Esophagus squamous epithelium (tissue), 5 donors: ENCODE results near the gene MEIOSIN. TPM values are rescaled to one million over a fixed set of nuclear protein-coding genes. Genes with fewer than 3 reads are reported as not detected.
A peak's percentile ranks its signal among the peaks of the same experiment; 100 is the strongest.

Source experiments
- DNase-seq: peaks from one replicate; lab custom pipeline; 2025; lab: John Stamatoyannopoulos, UW
- H3K27ac ChIP-seq, 4 donors: fragments of 200-600 bp; sonication (generic); one replicate each; pipeline ENCODE4 v1.5.1; 2016 to 2019; ENCODE audit warnings: mild to moderate bottlenecking in 1 of 4
- H3K27me3 ChIP-seq, 4 donors: fragments of 200-600 bp; sonication (generic); 1 replicate in 3 of 4; 2 replicates in 1 of 4; pipeline versions ENCODE4 v1.5.1 to v1.6.0; 2017 to 2021; ENCODE audit warnings: antibody characterized with exemption in 1 of 4
- H3K36me3 ChIP-seq, 3 donors: fragments of 200-600 bp; sonication (generic); one replicate each; pipeline ENCODE4 v1.5.1; 2016 to 2019
- H3K4me1 ChIP-seq, 3 donors: fragments of 200-600 bp; sonication (generic); one replicate each; pipeline ENCODE4 v1.5.1; 2017 to 2019
- H3K4me3 ChIP-seq, 4 donors: fragments of 200-600 bp; sonication (generic); 1 replicate in 3 of 4; 2 replicates in 1 of 4; pipeline ENCODE4 v1.5.1; 2016 to 2019; ENCODE audit warnings: mild to moderate bottlenecking in 2 of 4, moderate library complexity in 1 of 4
- H3K9me3 ChIP-seq, 3 donors: fragments of 200-600 bp; sonication (generic); one replicate each; pipeline ENCODE4 v1.5.1; 2016 to 2019
- POLR2A ChIP-seq, 4 donors: fragments of 450-650 bp; IDR thresholded peaks; one replicate each; pipeline ENCODE4 v1.6.1; 2017; ENCODE audit warnings: antibody characterized with exemption in 4 of 4, mild to moderate bottlenecking in 4 of 4, moderate library complexity in 3 of 4
- WGBS, 2 donors: methylation state at CpG; one replicate each; pipeline ENCODE4 v1.1.5; 2018; 5-methylcytosine and 5-hydroxymethylcytosine counted together
- intact Hi-C: fragments of 100-400 bp; cut with DNase I; formaldehyde crosslinking; loops from one replicate; pipeline ENCODE4 v1.15.0; 2022
- total RNA-seq, 4 donors: library from RNA; depleted of rRNA; stranded (reverse); fragments of >200 nt; gene quantifications; one replicate each; pipeline ENCODE4 v1.1.0, GENCODE V29; 2016
- TF ChIP-seq, protein P1 (sequence below), 6 experiments: fragments of 450-650 bp in 4 of 6; fragments of 200-600 bp in 2 of 6; sonication (generic) in 2 of 6; IDR thresholded peaks; one replicate each; pipeline ENCODE4 v1.5.1; 2016 to 2019; ENCODE audit warnings: antibody characterized with exemption in 6 of 6, mild to moderate bottlenecking in 4 of 6, moderate library complexity in 4 of 6
- donor health status: DM: yes; HTN: yes; CAD: no.

The MEIOSIN gene
- total RNA-seq, 4 donors from 2014 or later = not detected

DNA sequence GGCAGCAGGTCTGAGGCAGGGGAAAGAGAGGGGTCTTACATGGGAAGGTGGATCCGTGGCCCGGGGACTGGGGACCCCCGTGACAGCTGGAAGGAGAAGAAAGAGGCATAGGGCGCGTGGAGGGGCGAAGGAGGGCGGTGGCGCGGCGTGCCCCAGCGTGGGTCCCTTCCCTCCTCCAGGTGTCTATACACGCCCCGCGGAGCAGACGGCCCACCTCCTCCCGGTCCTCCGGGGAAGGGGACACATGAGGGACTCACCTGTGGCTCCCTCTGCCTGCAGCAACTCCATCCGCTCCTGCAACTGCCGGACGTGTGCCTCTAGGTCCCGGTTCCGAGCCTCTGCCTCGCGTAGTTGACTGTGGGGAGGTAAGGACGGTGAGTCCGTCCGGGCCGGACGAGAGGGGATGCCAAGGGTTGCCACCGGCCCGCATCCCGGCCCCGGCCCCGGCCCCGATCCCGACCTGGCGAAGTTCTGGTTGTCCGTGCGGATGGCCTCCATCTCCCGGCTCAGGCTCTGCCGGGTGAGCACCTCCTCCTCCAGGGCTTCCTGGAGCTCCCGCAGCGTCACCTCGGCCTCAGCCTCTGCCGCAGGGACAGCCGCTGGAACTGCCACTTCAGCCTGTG lies 38.2 kb downstream of the MEIOSIN start:
- WGBS, 2 donors = 68 to 70% methylated on average over 15 to 21 of the region's 46 CpGs
- TF ChIP-seq, protein P1, sequence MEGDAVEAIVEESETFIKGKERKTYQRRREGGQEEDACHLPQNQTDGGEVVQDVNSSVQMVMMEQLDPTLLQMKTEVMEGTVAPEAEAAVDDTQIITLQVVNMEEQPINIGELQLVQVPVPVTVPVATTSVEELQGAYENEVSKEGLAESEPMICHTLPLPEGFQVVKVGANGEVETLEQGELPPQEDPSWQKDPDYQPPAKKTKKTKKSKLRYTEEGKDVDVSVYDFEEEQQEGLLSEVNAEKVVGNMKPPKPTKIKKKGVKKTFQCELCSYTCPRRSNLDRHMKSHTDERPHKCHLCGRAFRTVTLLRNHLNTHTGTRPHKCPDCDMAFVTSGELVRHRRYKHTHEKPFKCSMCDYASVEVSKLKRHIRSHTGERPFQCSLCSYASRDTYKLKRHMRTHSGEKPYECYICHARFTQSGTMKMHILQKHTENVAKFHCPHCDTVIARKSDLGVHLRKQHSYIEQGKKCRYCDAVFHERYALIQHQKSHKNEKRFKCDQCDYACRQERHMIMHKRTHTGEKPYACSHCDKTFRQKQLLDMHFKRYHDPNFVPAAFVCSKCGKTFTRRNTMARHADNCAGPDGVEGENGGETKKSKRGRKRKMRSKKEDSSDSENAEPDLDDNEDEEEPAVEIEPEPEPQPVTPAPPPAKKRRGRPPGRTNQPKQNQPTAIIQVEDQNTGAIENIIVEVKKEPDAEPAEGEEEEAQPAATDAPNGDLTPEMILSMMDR (IDR thresholded peaks at IDR 0.05) = no peak
- no peak for TF ChIP-seq POLR2A (IDR thresholded peaks at IDR 0.05)
- DNase-seq = no peak
- H3K9me3 ChIP-seq = no peaks in the 10 kb centered on the region
- H3K4me3 ChIP-seq = peak overlapping the region in 2 of 4 donors; percentile 76 to 79
- H3K4me1 ChIP-seq = peaks cover 17 to 38% (median 17%) of the 10 kb centered on the region in 3 donors
- intact Hi-C loops = no loop called here
- H3K27ac ChIP-seq = peak overlapping the region; percentile 84 to 98 (median 96)
- peaks cover 0 to 31% (median 5%) of the 10 kb centered on the region in 3 donors for H3K36me3 ChIP-seq
- peaks cover 0 to 7% (median 0%) of the 10 kb centered on the region in 4 donors for H3K27me3 ChIP-seq

DNA sequence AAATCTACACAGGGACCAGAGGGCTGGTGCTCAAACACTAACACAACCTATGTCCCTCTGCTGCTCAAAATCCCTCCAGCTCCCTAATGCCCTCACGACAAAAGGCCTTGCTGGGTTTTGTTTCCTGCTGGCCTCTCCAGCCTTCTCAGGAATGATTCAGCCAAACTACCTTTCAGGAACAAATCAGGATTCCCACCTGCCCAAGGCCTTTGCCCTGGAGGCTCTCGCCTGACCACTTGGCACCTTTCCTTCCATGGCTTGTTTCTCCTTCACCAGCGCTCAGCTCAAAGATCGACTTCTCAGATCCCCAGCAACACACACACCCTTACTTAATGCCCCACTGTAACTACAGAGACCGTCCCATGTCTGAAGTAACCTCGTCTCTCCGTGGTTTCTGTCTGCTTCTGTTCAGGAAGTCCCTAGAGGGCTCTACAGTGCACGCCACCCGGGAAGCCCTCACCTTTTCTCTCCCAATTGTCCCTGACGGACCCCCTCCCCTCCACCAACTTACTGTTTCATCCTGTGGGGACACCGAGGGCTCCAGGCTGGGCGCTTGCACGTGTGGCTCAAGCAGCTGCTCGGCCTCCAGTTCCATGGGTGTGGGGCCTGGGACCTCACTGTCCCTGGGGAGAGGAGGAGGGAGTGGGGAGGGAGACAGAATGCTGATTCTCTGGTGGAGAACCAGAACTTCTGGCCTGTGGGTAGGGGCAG lies 39.0 kb downstream of the MEIOSIN start:
- intact Hi-C loops = no loop called here
- no peak for TF ChIP-seq POLR2A (IDR thresholded peaks at IDR 0.05)
- TF ChIP-seq, protein P1 (IDR thresholded peaks at IDR 0.05) = no peak
- Histone ChIP-seq H3K36me3 (peaks cover 8 to 39% (median 10%) of the 10 kb centered on the region in 3 donors), H3K27ac (peak overlapping the region in 2 of 4 donors; percentile 96 to 98), H3K9me3 (no peaks in the 10 kb centered on the region), H3K27me3 (peaks cover 0 to 2% (median 0%) of the 10 kb centered on the region in 4 donors), H3K4me3 (no peak overlapping the region), H3K4me1 (peaks cover 8 to 30% (median 9%) of the 10 kb centered on the region in 3 donors)
- DNase-seq = no peak
- WGBS, 2 donors = 69 to 75% methylated on average over 10 of the region's 14 CpGs

DNA sequence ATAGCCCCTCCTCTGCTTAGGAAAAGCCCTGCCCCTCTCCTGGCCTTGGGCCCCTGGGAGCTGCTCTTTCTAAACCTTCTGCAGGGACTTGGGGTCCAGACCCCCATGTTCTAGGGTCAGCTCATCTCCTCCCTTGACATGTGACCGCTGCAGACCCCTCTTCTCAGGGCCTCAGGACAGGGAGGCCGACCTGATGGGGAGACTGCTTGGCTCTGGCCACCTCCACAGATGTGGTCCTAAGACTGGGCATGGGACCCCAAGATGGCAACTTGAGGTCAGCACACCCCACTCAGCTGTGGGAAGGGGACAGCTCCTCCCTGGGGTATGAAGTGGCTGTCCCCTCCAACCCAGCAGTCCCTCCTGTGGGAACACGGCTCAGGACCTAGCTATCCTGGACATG lies 39.7 kb downstream of the MEIOSIN start:
- DNase-seq = no peak
- Histone ChIP-seq H3K27ac (no peak overlapping the region), H3K4me3 (no peak overlapping the region), H3K36me3 (peaks cover 14 to 46% (median 15%) of the 10 kb centered on the region in 3 donors), H3K27me3 (peaks cover 0 to under 1% (median 0%) of the 10 kb centered on the region in 4 donors), H3K9me3 (no peaks in the 10 kb centered on the region), H3K4me1 (peaks cover 5 to 23% (median 9%) of the 10 kb centered on the region in 3 donors)
- 80% methylated on average over 1 of the region's 3 CpGs; no CpG with 5 or more reads in 1 of the 2 donors for WGBS, 2 donors
- TF ChIP-seq, protein P1 (IDR thresholded peaks at IDR 0.05) = no peak
- TF ChIP-seq POLR2A (IDR thresholded peaks at IDR 0.05) = no peak
- intact Hi-C loops = no loop called here

DNA sequence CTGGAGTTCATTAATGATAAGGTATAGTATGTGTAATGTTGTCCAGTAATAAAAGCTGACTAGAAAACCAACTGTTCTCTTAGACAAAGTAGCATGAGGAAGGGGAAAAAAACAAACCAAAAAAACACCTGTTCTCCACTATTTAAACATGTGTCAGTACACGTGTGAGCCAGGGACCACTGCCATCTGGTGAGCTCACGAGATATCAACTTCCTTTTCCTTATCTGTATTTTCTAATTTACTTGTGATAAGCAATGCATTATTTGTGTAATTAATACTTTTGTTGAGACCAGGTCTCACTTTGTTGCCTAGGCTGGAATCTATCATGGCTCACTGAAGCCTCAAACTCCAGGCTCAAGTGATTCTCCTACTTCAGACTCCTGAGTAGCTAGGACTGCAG lies 40.1 kb downstream of the MEIOSIN start:
- TF ChIP-seq, protein P1 (IDR thresholded peaks at IDR 0.05) = no peak
- TF ChIP-seq POLR2A (IDR thresholded peaks at IDR 0.05) = no peak
- Histone ChIP-seq H3K27ac (no peak overlapping the region), H3K9me3 (no peaks in the 10 kb centered on the region), H3K4me1 (peaks cover 5 to 25% (median 10%) of the 10 kb centered on the region in 3 donors), H3K36me3 (peaks cover 14 to 50% (median 15%) of the 10 kb centered on the region in 3 donors), H3K4me3 (no peak overlapping the region), H3K27me3 (no peaks in the 10 kb centered on the region)
- intact Hi-C loops = no loop called here
- 34 to 40% methylated on average over 2 of the region's 2 CpGs for WGBS, 2 donors
- DNase-seq = no peak

DNA sequence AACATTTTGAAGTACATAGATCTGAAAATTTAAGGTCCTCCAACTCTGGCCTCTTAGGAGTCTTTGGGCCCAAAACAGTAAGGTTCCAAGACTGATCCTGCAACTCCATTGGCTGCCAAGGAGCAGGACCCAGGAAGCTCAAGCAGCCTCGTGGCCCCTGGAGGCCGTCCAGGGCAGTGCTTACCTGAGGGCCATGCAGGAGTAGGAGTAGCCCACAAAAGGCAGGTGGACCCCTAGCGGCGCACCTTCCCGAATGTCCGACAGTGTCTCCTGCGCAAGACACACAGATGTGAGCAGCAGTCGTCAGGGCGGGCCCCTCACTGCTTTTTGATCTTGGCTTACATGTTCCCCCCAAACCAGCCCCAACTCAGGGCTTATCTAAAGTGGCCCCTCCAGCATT lies 41.5 kb downstream of the MEIOSIN start:
- intact Hi-C loops = no loop called here
- WGBS, 2 donors = 90 to 91% methylated on average over 7 to 9 of the region's 9 CpGs
- H3K4me1 ChIP-seq = peaks cover 15 to 37% (median 21%) of the 10 kb centered on the region in 3 donors
- DNase-seq = no peak
- no peak overlapping the region for H3K27ac ChIP-seq
- H3K27me3 ChIP-seq = no peaks in the 10 kb centered on the region
- H3K36me3 ChIP-seq = peaks cover 14 to 53% (median 15%) of the 10 kb centered on the region in 3 donors
- no peak overlapping the region for H3K4me3 ChIP-seq
- no peak for TF ChIP-seq POLR2A (IDR thresholded peaks at IDR 0.05)
- TF ChIP-seq, protein P1 (IDR thresholded peaks at IDR 0.05) = peak in 1 of 6 experiments; percentile 15
- no peaks in the 10 kb centered on the region for H3K9me3 ChIP-seq
